ENCODE data around the gene FGD5. TPM values are rescaled to one million over a fixed set of nuclear protein-coding genes. Genes with fewer than 3 reads are reported as not detected.

FGD5 gene
- total RNA-seq, 1 experiment from 2014 or later = not detected

DNA sequence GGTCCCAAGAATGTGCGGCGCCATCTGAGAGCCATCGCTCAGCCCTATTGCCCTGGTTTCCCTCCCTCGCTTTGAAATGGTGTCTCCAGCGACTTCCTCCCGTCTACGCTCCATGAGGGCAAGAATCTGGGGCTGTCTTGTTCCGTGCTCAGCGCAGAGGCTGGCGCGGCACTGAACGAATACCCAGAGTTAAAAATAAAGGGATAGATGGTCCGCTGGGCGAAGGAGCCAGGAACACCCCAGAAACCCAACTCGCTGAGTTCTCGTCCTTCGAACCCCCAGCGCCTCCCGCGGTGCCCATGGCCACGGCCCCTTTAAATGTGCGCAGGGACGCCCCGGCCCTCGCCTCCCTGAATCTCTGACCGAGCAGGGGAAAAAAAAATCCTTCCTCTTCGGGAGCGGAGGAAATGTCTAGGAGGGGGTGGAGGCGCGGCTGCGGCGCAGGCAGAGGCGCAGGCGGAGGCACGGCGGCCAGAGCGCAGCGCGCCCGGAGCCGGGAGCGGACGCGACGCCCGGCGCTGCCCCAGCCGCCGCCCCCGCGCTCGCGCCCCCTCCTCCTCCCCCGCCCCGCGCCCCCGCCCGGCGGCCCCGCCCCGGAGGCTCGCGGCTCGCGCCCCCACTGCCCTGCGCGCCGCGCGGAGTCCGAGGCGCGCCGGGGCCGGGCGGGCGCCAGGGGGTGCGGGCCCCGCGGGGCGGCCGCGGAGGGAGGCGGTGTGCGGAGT lies 8.5 kb upstream of the FGD5 start:
- Histone ChIP-seq H3K27ac (ENCODE audit: low read depth, low read length, poor library complexity, severe bottlenecking) (no peak overlapping the region), H3K36me3 (ENCODE audit: insufficient read depth, low read length, poor library complexity, severe bottlenecking) (no peaks in the 10 kb centered on the region), H3K4me3 (ENCODE audit: low read depth, low read length, poor library complexity, severe bottlenecking) (no peak overlapping the region), H3K27me3 (replicated peaks; ENCODE audit: insufficient read depth, low read depth, low read length, poor library complexity) (peaks cover 90% of the 10 kb centered on the region), H3K9me3 (ENCODE audit: low read depth, low read length, poor library complexity, severe bottlenecking) (no peaks in the 10 kb centered on the region), H3K4me1 (ENCODE audit: insufficient read depth, low read length, poor library complexity, severe bottlenecking) (no peaks in the 10 kb centered on the region)
- intact Hi-C loops (cut with micrococcal nuclease; ENCODE audit: unreplicated experiment) = no loop called here
- no TSS peak for BruUV-seq (replicated peaks)
- TF ChIP-seq EZH2 (IDR thresholded peaks at IDR 0.05; ENCODE audit: borderline replicate concordance, low read depth, low read length, poor library complexity, severe bottlenecking) = peak; percentile 73
- TF ChIP-seq, protein P1, sequence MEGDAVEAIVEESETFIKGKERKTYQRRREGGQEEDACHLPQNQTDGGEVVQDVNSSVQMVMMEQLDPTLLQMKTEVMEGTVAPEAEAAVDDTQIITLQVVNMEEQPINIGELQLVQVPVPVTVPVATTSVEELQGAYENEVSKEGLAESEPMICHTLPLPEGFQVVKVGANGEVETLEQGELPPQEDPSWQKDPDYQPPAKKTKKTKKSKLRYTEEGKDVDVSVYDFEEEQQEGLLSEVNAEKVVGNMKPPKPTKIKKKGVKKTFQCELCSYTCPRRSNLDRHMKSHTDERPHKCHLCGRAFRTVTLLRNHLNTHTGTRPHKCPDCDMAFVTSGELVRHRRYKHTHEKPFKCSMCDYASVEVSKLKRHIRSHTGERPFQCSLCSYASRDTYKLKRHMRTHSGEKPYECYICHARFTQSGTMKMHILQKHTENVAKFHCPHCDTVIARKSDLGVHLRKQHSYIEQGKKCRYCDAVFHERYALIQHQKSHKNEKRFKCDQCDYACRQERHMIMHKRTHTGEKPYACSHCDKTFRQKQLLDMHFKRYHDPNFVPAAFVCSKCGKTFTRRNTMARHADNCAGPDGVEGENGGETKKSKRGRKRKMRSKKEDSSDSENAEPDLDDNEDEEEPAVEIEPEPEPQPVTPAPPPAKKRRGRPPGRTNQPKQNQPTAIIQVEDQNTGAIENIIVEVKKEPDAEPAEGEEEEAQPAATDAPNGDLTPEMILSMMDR (conservative IDR thresholded peaks at IDR 0.05; ENCODE audit: low read depth, low read length) = no peak
- no peak for DNase-seq (ENCODE audit: low spot score)
- POLR2A ChIA-PET (ENCODE audit: low non-redundant PET) = no interaction called here
- CTCF ChIA-PET = no interaction called here

DNA sequence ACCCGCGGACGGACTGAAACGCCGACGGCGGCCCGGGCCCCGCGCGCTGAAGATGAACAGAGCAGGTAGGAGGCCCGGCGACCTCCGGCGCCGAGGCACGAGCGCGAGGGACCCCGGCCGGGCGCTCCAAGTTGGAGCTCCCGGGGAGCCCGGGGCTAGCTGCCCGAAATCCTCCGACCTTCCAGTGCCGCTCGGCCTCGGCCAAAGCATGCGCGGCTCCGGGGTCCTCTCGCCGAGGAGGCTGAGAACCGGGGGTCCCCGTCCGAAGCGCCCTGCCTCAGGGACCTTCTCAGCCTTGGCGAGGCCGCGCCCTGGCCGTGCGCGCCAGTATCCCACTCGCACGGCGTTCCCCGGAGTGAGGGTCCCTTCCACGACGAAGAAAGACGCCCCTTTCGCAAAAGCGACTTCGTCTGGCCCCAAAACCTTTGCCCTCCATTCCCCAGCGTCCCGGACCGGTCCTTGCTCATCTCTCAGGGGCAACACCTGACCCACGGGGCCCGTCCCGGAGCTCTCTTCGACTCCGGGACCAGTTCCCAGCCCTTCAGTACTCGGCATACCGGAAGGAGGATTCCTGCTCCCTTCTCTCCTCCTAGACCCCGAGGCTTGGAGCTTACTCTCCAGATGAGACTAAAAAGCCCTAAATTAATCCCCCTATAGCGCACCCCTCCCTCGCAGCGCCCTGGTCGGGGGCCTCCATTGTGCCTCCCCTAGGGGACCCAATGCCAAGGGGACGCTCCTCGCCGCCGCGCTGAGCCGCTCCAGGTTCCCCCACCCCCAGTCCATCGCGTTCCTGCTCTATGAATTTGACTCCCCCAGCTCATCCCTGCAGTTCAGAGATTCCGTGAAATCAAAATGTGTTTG lies 7.7 kb upstream of the FGD5 start:
- no peaks in the 10 kb centered on the region for H3K4me1 ChIP-seq (ENCODE audit: insufficient read depth, low read length, poor library complexity, severe bottlenecking)
- H3K27ac ChIP-seq (ENCODE audit: low read depth, low read length, poor library complexity, severe bottlenecking) = no peak overlapping the region
- H3K36me3 ChIP-seq (ENCODE audit: insufficient read depth, low read length, poor library complexity, severe bottlenecking) = no peaks in the 10 kb centered on the region
- intact Hi-C loops (cut with micrococcal nuclease; ENCODE audit: unreplicated experiment) = no loop called here
- TF ChIP-seq EZH2 (IDR thresholded peaks at IDR 0.05; ENCODE audit: borderline replicate concordance, low read depth, low read length, poor library complexity, severe bottlenecking) = peak; percentile 89
- TF ChIP-seq, protein P1 (conservative IDR thresholded peaks at IDR 0.05; ENCODE audit: low read depth, low read length) = no peak
- DNase-seq (ENCODE audit: low spot score) = no peak
- peaks cover 94% of the 10 kb centered on the region for H3K27me3 ChIP-seq (replicated peaks; ENCODE audit: insufficient read depth, low read depth, low read length, poor library complexity)
- POLR2A ChIA-PET (ENCODE audit: low non-redundant PET) = no interaction called here
- BruUV-seq (replicated peaks) = no TSS peak
- CTCF ChIA-PET = no interaction called here
- H3K9me3 ChIP-seq (ENCODE audit: low read depth, low read length, poor library complexity, severe bottlenecking) = no peaks in the 10 kb centered on the region
- no peak overlapping the region for H3K4me3 ChIP-seq (ENCODE audit: low read depth, low read length, poor library complexity, severe bottlenecking)

DNA sequence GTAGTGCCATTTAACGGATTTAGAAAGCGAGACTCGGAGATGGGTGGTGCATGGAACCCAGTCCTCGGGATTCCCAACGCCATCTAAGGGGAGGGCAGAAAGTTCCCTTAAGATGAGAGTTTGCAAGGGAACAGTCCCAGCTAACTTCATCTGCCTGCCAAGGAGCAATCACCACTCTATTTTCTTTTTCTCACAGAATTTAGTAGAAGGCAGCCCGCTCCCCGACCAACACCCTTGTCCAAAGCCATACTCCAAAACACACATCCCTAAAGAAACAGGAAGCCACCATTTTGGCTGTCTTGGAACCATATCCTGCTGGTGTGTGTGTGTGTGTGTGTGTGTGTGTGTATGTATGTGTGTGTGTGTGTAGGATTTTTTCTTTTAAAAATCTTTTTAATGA lies 7.1 kb upstream of the FGD5 start:
- Histone ChIP-seq H3K9me3 (ENCODE audit: low read depth, low read length, poor library complexity, severe bottlenecking) (no peaks in the 10 kb centered on the region), H3K27me3 (replicated peaks; ENCODE audit: insufficient read depth, low read depth, low read length, poor library complexity) (peaks cover 91% of the 10 kb centered on the region), H3K4me3 (ENCODE audit: low read depth, low read length, poor library complexity, severe bottlenecking) (no peak overlapping the region), H3K36me3 (ENCODE audit: insufficient read depth, low read length, poor library complexity, severe bottlenecking) (no peaks in the 10 kb centered on the region), H3K27ac (ENCODE audit: low read depth, low read length, poor library complexity, severe bottlenecking) (no peak overlapping the region), H3K4me1 (ENCODE audit: insufficient read depth, low read length, poor library complexity, severe bottlenecking) (no peaks in the 10 kb centered on the region)
- CTCF ChIA-PET = no interaction called here
- TF ChIP-seq, protein P1 (conservative IDR thresholded peaks at IDR 0.05; ENCODE audit: low read depth, low read length) = no peak
- no peak for TF ChIP-seq EZH2 (IDR thresholded peaks at IDR 0.05; ENCODE audit: borderline replicate concordance, low read depth, low read length, poor library complexity, severe bottlenecking)
- intact Hi-C loops (cut with micrococcal nuclease; ENCODE audit: unreplicated experiment) = no loop called here
- POLR2A ChIA-PET (ENCODE audit: low non-redundant PET) = no interaction called here
- DNase-seq (ENCODE audit: low spot score) = no peak
- no TSS peak for BruUV-seq (replicated peaks)

Data from A673 (cell line).